AML-193 (cell line): ENCODE results near the gene RANBP17.

Experiments
- DNase-seq, 2 experiments: peaks; one replicate each; lab custom pipeline; 2025; lab: John Stamatoyannopoulos, UW

The RANBP17 gene

GRCh38 chr5:171249460-171249859 is 387.6 kb downstream of the RANBP17 start:
- no peak for DNase-seq

GRCh38 chr5:171250738-171251137 is 388.9 kb downstream of the RANBP17 start:
- DNase-seq = no peak

- DNase-seq = no peak
These were observed 389.7 kb downstream of the RANBP17 start for GRCh38 chr5:171251519-171251918.

GRCh38 chr5:171252674-171253073 is 390.9 kb downstream of the RANBP17 start:
- DNase-seq = no peak

- DNase-seq = no peak
These were observed 397.1 kb downstream of the RANBP17 start for GRCh38 chr5:171258737-171259415.

- DNase-seq = no peak
These were observed 399.5 kb downstream of the RANBP17 start for GRCh38 chr5:171261361-171261760.

- DNase-seq = no peak
These were observed 400.1 kb downstream of the RANBP17 start for GRCh38 chr5:171261904-171262303.

- DNase-seq = no peak
These were observed 401.4 kb downstream of the RANBP17 start for GRCh38 chr5:171263181-171263580.

- DNase-seq = no peak
These were observed 403.0 kb downstream of the RANBP17 start for GRCh38 chr5:171264843-171265242.

- DNase-seq = no peak
These were observed 407.1 kb downstream of the RANBP17 start for GRCh38 chr5:171268700-171269620.

GRCh38 chr5:171269717-171270116 is 407.9 kb downstream of the RANBP17 start:
- no peak for DNase-seq

- no peak for DNase-seq
These were observed 408.3 kb downstream of the RANBP17 start for GRCh38 chr5:171270136-171270535.

GRCh38 chr5:171271798-171272197 is 410.0 kb downstream of the RANBP17 start:
- DNase-seq = no peak

GRCh38 chr5:171272996-171273970 is 411.5 kb downstream of the RANBP17 start:
- peak; percentile 7 to 31 for DNase-seq

- no peak for DNase-seq
These were observed 414.2 kb downstream of the RANBP17 start for GRCh38 chr5:171275841-171276544.

- DNase-seq = no peak
These were observed 421.9 kb downstream of the RANBP17 start for GRCh38 chr5:171283753-171284152.

- DNase-seq = no peak
These were observed 423.6 kb downstream of the RANBP17 start for GRCh38 chr5:171285465-171285864.

- DNase-seq = no peak
These were observed 426.2 kb downstream of the RANBP17 start for GRCh38 chr5:171288066-171288465.

GRCh38 chr5:171291371-171291770 is 429.6 kb downstream of the RANBP17 start:
- DNase-seq = no peak

- DNase-seq = no peak
These were observed 433.5 kb downstream of the RANBP17 start for GRCh38 chr5:171295299-171295698.

- no peak for DNase-seq
These were observed 434.0 kb downstream of the RANBP17 start for GRCh38 chr5:171295801-171296200.
